K562 (cell line): ENCODE data around the gene PACSIN2. TPM values are rescaled to one million over a fixed set of nuclear protein-coding genes. Genes with fewer than 3 reads are reported as not detected.

Source experiments
- ATAC-seq: fragments of 200-7000 bp; cut with Tn5 transposase; 3 replicates; pipeline ENCODE4 v1.9.1; 2020; ENCODE audit warnings: moderate library complexity
- BruUV-seq: library from RNA; stranded (reverse); fragments of 400-500 nt; replicated peaks from 2 replicates; lab custom pipeline; 2021; lab: Mats Ljungman, UMichigan
- CTCF ChIA-PET: fragments of 300-600 bp; formaldehyde crosslinking; extraction: SDS; loops from one replicate; lab custom pipeline; 2021; ENCODE audit warnings: low intra/inter-chr PET ratio; lab: Yijun Ruan, JAX
- POLR2A ChIA-PET: fragments of 300-600, 350-650 bp; sonication (Branson Sonifier 250); formaldehyde crosslinking; extraction: SDS; loops from one replicate; lab custom pipeline; 2021; ENCODE audit warnings: antibody characterized with exemption, inconsistent platforms; lab: Yijun Ruan, JAX
- DNase-seq, 4 experiments: peaks; one replicate each; pipeline versions ENCODE4 v3.0.0 to v3.0.0-alpha.2; 2011 to 2018; ENCODE audit warnings: low spot score in 3 of 4, mixed read lengths in 3 of 4; ENCODE audit errors: extremely low read depth in 1 of 4
- FAIRE-seq: peaks from 2 replicates; lab custom pipeline; 2011; peaks lifted over from hg19 to GRCh38; lab: Jason Lieb, UNC
- H2AFZ ChIP-seq: 2 replicates; pipeline ENCODE4 v1.6.0; 2011; ENCODE audit warnings: low read depth, low read length, control low read depth, inconsistent platforms
- H3K27ac ChIP-seq: fragments of 200-600 bp; 3 replicates; pipeline ENCODE4 v1.8.0; 2011; ENCODE audit warnings: low read depth, mild to moderate bottlenecking, control low read depth, inconsistent platforms, low read length, moderate library complexity, mixed read lengths; ENCODE audit errors: extremely low read depth
- H3K27me3 ChIP-seq, 2 experiments: fragments of 300-600 bp in 1 of 2; 2 replicates in 1 of 2; 3 replicates in 1 of 2; pipeline versions ENCODE4 v1.6.0 to v1.8.0; 2011; ENCODE audit warnings: inconsistent platforms in 2 of 2, low read length in 2 of 2, mild to moderate bottlenecking in 1 of 2, mixed read lengths in 1 of 2, moderate library complexity in 1 of 2; ENCODE audit not compliant: control insufficient read depth in 2 of 2, insufficient read depth in 2 of 2
- H3K36me3 ChIP-seq: fragments of 300-600 bp; 3 replicates; pipeline ENCODE4 v1.8.0; 2011; ENCODE audit warnings: mild to moderate bottlenecking, low read length, inconsistent platforms; ENCODE audit not compliant: control insufficient read depth, insufficient read depth
- H3K4me1 ChIP-seq, 2 experiments: fragments of 200-600 bp in 1 of 2; replicated peaks in 1 of 2; 2 replicates in 1 of 2; 3 replicates in 1 of 2; pipeline versions ENCODE4 v1.5.1 to v1.8.0; 2011; ENCODE audit warnings: inconsistent platforms in 2 of 2, low read length in 2 of 2, mild to moderate bottlenecking in 1 of 2, mixed read lengths in 1 of 2, moderate library complexity in 1 of 2; ENCODE audit not compliant: control insufficient read depth in 2 of 2, insufficient read depth in 2 of 2
- H3K4me2 ChIP-seq: 2 replicates; pipeline ENCODE4 v1.6.1; 2011; ENCODE audit warnings: low read length, control low read depth, inconsistent platforms, mixed read lengths; ENCODE audit not compliant: insufficient read depth
- H3K4me3 ChIP-seq: fragments of 200-600 bp; sonication (generic), shearing (Covaris generic); 2 replicates; pipeline ENCODE4 v1.5.1; 2016; ENCODE audit warnings: control low read depth, inconsistent platforms
- H3K79me2 ChIP-seq: fragments of 200-600 bp; 3 replicates; pipeline ENCODE4 v1.8.0; 2011; ENCODE audit warnings: low read length, inconsistent platforms; ENCODE audit not compliant: control insufficient read depth, insufficient read depth
- H3K9ac ChIP-seq, 2 experiments: 2 replicates each; pipeline versions ENCODE4 v1.6.0 to v1.6.1; 2011; ENCODE audit warnings: low read depth in 2 of 2, low read length in 2 of 2, control low read depth in 1 of 2, inconsistent platforms in 1 of 2, mild to moderate bottlenecking in 1 of 2, mixed read lengths in 1 of 2; ENCODE audit not compliant: insufficient read depth in 1 of 2
- H3K9me1 ChIP-seq: one replicate; pipeline ENCODE4 v1.6.0; 2011; ENCODE audit warnings: inconsistent platforms, mild to moderate bottlenecking, low read length, moderate library complexity; ENCODE audit not compliant: control insufficient read depth, insufficient read depth
- H3K9me3 ChIP-seq: replicated peaks from 2 replicates; pipeline ENCODE4 v1.5.1; 2011; ENCODE audit warnings: low read depth, low read length, inconsistent platforms; ENCODE audit not compliant: control insufficient read depth, insufficient read depth
- H4K20me1 ChIP-seq: replicated peaks from 2 replicates; pipeline ENCODE4 v1.6.1; 2011; ENCODE audit warnings: low read length, inconsistent platforms, mixed read lengths; ENCODE audit not compliant: control insufficient read depth, insufficient read depth
- CEBPB ChIP-seq: fragments of 450-650 bp; IDR thresholded peaks from 2 replicates; pipeline ENCODE4 v1.6.1; 2016; ENCODE audit warnings: missing genetic modification characterization, missing compliant biosample characterization
- CREB5 ChIP-seq: fragments of 250-450 bp; sonication (Bioruptor Pico); IDR thresholded peaks from 2 replicates; pipeline ENCODE4 v1.5.0; 2020; ENCODE audit warnings: mild to moderate bottlenecking
- GTF3C2 ChIP-seq: IDR thresholded peaks from 3 replicates; pipeline ENCODE4 v1.6.1; 2011; ENCODE audit warnings: borderline replicate concordance, mild to moderate bottlenecking, moderate library complexity; ENCODE audit not compliant: insufficient read length; ENCODE audit errors: extremely low read depth
- HNRNPLL ChIP-seq: fragments of 200-400 bp; formaldehyde crosslinking; IDR thresholded peaks from 2 replicates; pipeline ENCODE4 v1.6.1; 2017; ENCODE audit warnings: low read length, low read depth, mild to moderate bottlenecking; ENCODE audit not compliant: poor library complexity, severe bottlenecking
- MYNN ChIP-seq, 2 experiments: sonication (generic); formaldehyde crosslinking in 1 of 2; IDR thresholded peaks; 2 replicates each; pipeline versions ENCODE4 v1.5.0 to v1.6.1; 2016 to 2020; ENCODE audit warnings: antibody characterized with exemption in 1 of 2, missing genetic modification reagents in 1 of 2
- TRIM28 ChIP-seq: fragments of 450-650 bp; IDR thresholded peaks from 2 replicates; pipeline ENCODE4 v1.6.1; 2017
- USF1 ChIP-seq: sonication (generic); formaldehyde crosslinking; IDR thresholded peaks from 2 replicates; pipeline ENCODE4 v1.9.0; 2022; ENCODE audit warnings: mild to moderate bottlenecking, missing genetic modification reagents
- ZBED1 ChIP-seq: IDR thresholded peaks from 2 replicates; pipeline ENCODE4 v1.6.1; 2014
- WGBS: fragments of 100-300 bp; shearing (Covaris generic); methylation state at CpG from one replicate; pipeline ENCODE4 v1.1.6; 2016; ENCODE audit warnings: low coverage, mixed read lengths; ENCODE audit not compliant: insufficient coverage; ENCODE audit errors: missing lambda C conversion rate; 5-methylcytosine and 5-hydroxymethylcytosine counted together
- in situ Hi-C: fragments of 300-500 bp; cut with MboI; formaldehyde crosslinking; loops from 4 replicates; pipeline ENCODE4 v1.15.0; 2018; ENCODE audit warnings: inconsistent platforms, mixed read lengths
- intact Hi-C: fragments of 100-400 bp; cut with micrococcal nuclease; formaldehyde crosslinking; loops from 2 replicates; pipeline ENCODE4 v1.14.2; 2022
- polyA plus RNA-seq, 8 experiments: library from polyadenylated mRNA; depleted of rRNA in 4 of 8; stranded (reverse) in 5 of 8; unstranded in 3 of 8; fragments of >200 nt; fragmentation: Nextera tagmentation in 2 of 8; fragmentation: Illumina TruSeq in 1 of 8; extraction: Ambion mirVana in 2 of 8; extraction: Trizol in 1 of 8; gene quantifications; 2 replicates each; pipeline versions ENCODE4 v1.2.1 to v1.2.3, GENCODE V29; 2011 to 2014; ENCODE audit warnings: inconsistent platforms in 1 of 8, missing spikeins in 1 of 8
- total RNA-seq, 7 experiments: library from RNA; depleted of rRNA in 6 of 7; stranded (reverse); fragments of >200 nt in 6 of 7; fragmentation: Illumina TruSeq in 2 of 7; extraction: Trizol in 2 of 7; gene quantifications; 2 replicates each; pipeline versions ENCODE4 v1.2.1 to v1.2.3, GENCODE V29; 2011 to 2021; ENCODE audit warnings: low replicate concordance in 1 of 7

PACSIN2 gene
- total and polyA plus RNA-seq, 9 of the 15 experiments (the other 6 are each of a cell fraction or from before 2014, with no cell fraction given), result 0.45 to 45.1 (median 23.9) TPM

- no peak overlapping the region for H3K27ac ChIP-seq
Observed at GRCh38 chr22:42947211-42947990, 67.5 kb downstream of the PACSIN2 start.

More at GRCh38 chr22:42947211-42947990, 67.5 kb downstream of the PACSIN2 start:
- BruUV-seq, result no TSS peak
- FAIRE-seq, result no peak
- Histone ChIP-seq H3K27me3 (no peaks in the 10 kb centered on the region), H3K4me2 (no peak overlapping the region), H3K9me3 (no peaks in the 10 kb centered on the region), H3K4me3 (no peak overlapping the region), H3K9me1 (peaks cover 3% of the 10 kb centered on the region), H3K4me1 (peaks cover 11 to 37% of the 10 kb centered on the region in 2 experiments; a peak in 4 of 5 replicates), H3K9ac (peak overlapping the region in 1 of 2 experiments; percentile 68; a peak in 2 of 4 replicates), H2AFZ (no peak overlapping the region), H3K36me3 (0 out of 3 replicates have a peak, but pooled peaks cover 3% of the 10 kb centered on the region), H4K20me1 (peaks cover 39% of the 10 kb centered on the region), H3K79me2 (peaks cover 55% of the 10 kb centered on the region)
- ATAC-seq, result no peak
- WGBS, result 56% methylated on average over 10 of the region's 13 CpGs
- in situ Hi-C loops, result no loop called here
- ChIA-PET CTCF (no interaction called here), POLR2A (no interaction called here)
- intact Hi-C loops, result no loop called here
- TF ChIP-seq ZBED1 (no peak), TRIM28 (no peak), MYNN (IDR thresholded peaks at IDR 0.05) (no peak), MYNN (CRISPR knock-in tag; IDR thresholded peaks at IDR 0.05) (no peak), GTF3C2 (no peak), HNRNPLL (no peak), CREB5 (CRISPR knock-in tag) (no peak), USF1 (no peak), CEBPB (tag) (no peak)
- DNase-seq, result no peak
